COLO829 (cell line): ENCODE measurements around the gene PPP1R14C.
A peak's percentile ranks its signal among the peaks of the same experiment; 100 is the strongest.

Experiments used
- DNase-seq: peaks from one replicate; pipeline ENCODE4 v3.0.0; 2012; ENCODE audit warnings: low spot score

Gene PPP1R14C

GRCh38 chr6:150296890-150297289 is 154.0 kb downstream of the PPP1R14C start:
- no peak for DNase-seq

- peak; percentile 74 for DNase-seq
These were observed 154.6 kb downstream of the PPP1R14C start for GRCh38 chr6:150297327-150298029.

GRCh38 chr6:150298030-150298380 is 155.2 kb downstream of the PPP1R14C start:
- DNase-seq, result no peak

GRCh38 chr6:150298676-150299075 is 155.8 kb downstream of the PPP1R14C start:
- no peak for DNase-seq
